Gastrocnemius medialis (tissue), 4 donors: ENCODE results near the gene LAMB2. TPM values are rescaled to one million over a fixed set of nuclear protein-coding genes. Genes with fewer than 3 reads are reported as not detected.

Source experiments
- ATAC-seq, 2 donors: fragments of 150-250 bp; one replicate each; pipeline ENCODE4 v1.9.1; 2016
- DNase-seq, 2 donors: peaks; one replicate each; pipeline ENCODE4 v3.0.0-alpha.2; 2019
- H3K27ac ChIP-seq, 4 donors: fragments of 200-600 bp; sonication (generic); 1 replicate in 1 of 4; 2 replicates in 3 of 4; pipeline ENCODE4 v1.5.1; 2016 to 2018; ENCODE audit warnings: mild to moderate bottlenecking in 2 of 4, moderate library complexity in 1 of 4
- H3K27me3 ChIP-seq, 3 donors: fragments of 200-600 bp; sonication (generic) in 2 of 3; 1 replicate in 1 of 3; 2 replicates in 2 of 3; pipeline versions ENCODE4 v1.5.1 to v1.6.0; 2016 to 2019; ENCODE audit warnings: mild to moderate bottlenecking in 1 of 3, moderate library complexity in 1 of 3
- H3K36me3 ChIP-seq, 2 donors: fragments of 200-600 bp; sonication (generic) in 1 of 2; one replicate each; pipeline ENCODE4 v1.5.1; 2017 to 2018
- H3K4me1 ChIP-seq, 2 donors: fragments of 200-600 bp; sonication (generic) in 1 of 2; one replicate each; pipeline ENCODE4 v1.5.1; 2016 to 2017; ENCODE audit warnings: mild to moderate bottlenecking in 2 of 2
- H3K4me3 ChIP-seq, 4 donors: fragments of 200-600 bp; sonication (generic) in 3 of 4; 1 replicate in 1 of 4; 2 replicates in 3 of 4; pipeline ENCODE4 v1.5.1; 2016 to 2019; ENCODE audit warnings: mild to moderate bottlenecking in 2 of 4
- H3K9me3 ChIP-seq, 3 donors: fragments of 200-600 bp; sonication (generic) in 2 of 3; 1 replicate in 1 of 3; 2 replicates in 2 of 3; pipeline ENCODE4 v1.5.1; 2016 to 2019
- CTCF ChIP-seq, 5 experiments: fragments of 450-650 bp in 3 of 5; fragments of 200-600 bp in 2 of 5; sonication (generic) in 2 of 5; IDR thresholded peaks in 4 of 5; conservative IDR thresholded peaks in 1 of 5; 1 replicate in 4 of 5; 2 replicates in 1 of 5; pipeline ENCODE4 v1.5.1; 2016 to 2019; ENCODE audit warnings: antibody characterized with exemption in 5 of 5, mild to moderate bottlenecking in 3 of 5, moderate library complexity in 3 of 5
- POLR2A ChIP-seq, 2 donors: fragments of 450-650 bp; IDR thresholded peaks; one replicate each; pipeline ENCODE4 v1.6.1; 2017; ENCODE audit warnings: antibody characterized with exemption in 2 of 2, mild to moderate bottlenecking in 2 of 2, moderate library complexity in 2 of 2
- in situ Hi-C, 4 donors: fragments of 200-750 bp; cut with MboI; loops; one replicate each; pipeline versions ENCODE4 v1.15.0 to v1.8.0; 2017; ENCODE audit warnings: low sequenced_read_pairs in 4 of 4
- intact Hi-C: fragments of 100-400 bp; cut with DNase I; formaldehyde crosslinking; loops from one replicate; pipeline ENCODE4 v1.15.1; 2023; ENCODE audit warnings: low total_unique reads
- total RNA-seq, 4 donors: library from RNA; depleted of rRNA; stranded (reverse); fragments of >200 nt; gene quantifications; one replicate each; pipeline versions ENCODE4 v1.1.0 to v1.2.3, GENCODE V29; 2016

The LAMB2 gene
- total RNA-seq, 4 donors from 2014 or later, result 154 to 355 (median 243) TPM

GRCh38 chr3:49151610-49152009, 18.8 kb upstream of the LAMB2 start:
- in situ Hi-C loops, result no loop called here
- Histone ChIP-seq H3K27me3 (no peaks in the 10 kb centered on the region), H3K4me1 (no peaks in the 10 kb centered on the region), H3K27ac (no peak overlapping the region), H3K9me3 (no peaks in the 10 kb centered on the region), H3K36me3 (no peaks in the 10 kb centered on the region), H3K4me3 (no peak overlapping the region)
- TF ChIP-seq CTCF (IDR thresholded peaks at IDR 0.05 in 4 of 5, conservative IDR thresholded peaks at IDR 0.05 in 1 of 5) (no peak), POLR2A (IDR thresholded peaks at IDR 0.05) (no peak)
- intact Hi-C loops, result no loop called here
- ATAC-seq (no peak), DNase-seq (no peak)

GRCh38 chr3:49148159-49148558, 15.3 kb upstream of the LAMB2 start:
- in situ Hi-C loops, result no loop called here
- Histone ChIP-seq H3K9me3 (no peaks in the 10 kb centered on the region), H3K36me3 (no peaks in the 10 kb centered on the region)

GRCh38 chr3:49140080-49140479, 7.2 kb upstream of the LAMB2 start:
- H3K4me3 ChIP-seq, result no peak overlapping the region
- in situ Hi-C loops, result no loop called here
- no peaks in the 10 kb centered on the region for H3K4me1 ChIP-seq
- no peaks in the 10 kb centered on the region for H3K9me3 ChIP-seq
- TF ChIP-seq POLR2A (IDR thresholded peaks at IDR 0.05) (no peak), CTCF (IDR thresholded peaks at IDR 0.05 in 4 of 5, conservative IDR thresholded peaks at IDR 0.05 in 1 of 5) (no peak)
- no peak for ATAC-seq
- intact Hi-C loops, result no loop called here
- no peak for DNase-seq
- no peak overlapping the region for H3K27ac ChIP-seq
- no peaks in the 10 kb centered on the region for H3K27me3 ChIP-seq
- H3K36me3 ChIP-seq, result no peaks in the 10 kb centered on the region

More at GRCh38 chr3:49148159-49148558, 15.3 kb upstream of the LAMB2 start:
- Histone ChIP-seq H3K4me3 (no peak overlapping the region), H3K27ac (no peak overlapping the region), H3K4me1 (no peaks in the 10 kb centered on the region), H3K27me3 (no peaks in the 10 kb centered on the region)
- ATAC-seq (no peak), DNase-seq (no peak)
- TF ChIP-seq POLR2A (IDR thresholded peaks at IDR 0.05) (no peak), CTCF (IDR thresholded peaks at IDR 0.05 in 4 of 5, conservative IDR thresholded peaks at IDR 0.05 in 1 of 5) (no peak)
- intact Hi-C loops, result no loop called here

- no peaks in the 10 kb centered on the region for H3K36me3 ChIP-seq
- no peaks in the 10 kb centered on the region for H3K27me3 ChIP-seq
- intact Hi-C loops, result no loop called here
- in situ Hi-C loops, result no loop called here
- no peak for DNase-seq
- no peak for ATAC-seq
- no peak overlapping the region for H3K27ac ChIP-seq
- H3K9me3 ChIP-seq, result no peaks in the 10 kb centered on the region
- TF ChIP-seq CTCF (IDR thresholded peaks at IDR 0.05 in 4 of 5, conservative IDR thresholded peaks at IDR 0.05 in 1 of 5) (no peak), POLR2A (IDR thresholded peaks at IDR 0.05) (no peak)
- H3K4me1 ChIP-seq, result peaks cover 19 to 35% of the 10 kb centered on the region in 2 donors
- no peak overlapping the region for H3K4me3 ChIP-seq
Observed at GRCh38 chr3:49135499-49135898, 2.6 kb upstream of the LAMB2 start.
